Thyroid gland (tissue), 4 donors: Measurements from ENCODE around the gene COA7. TPM values are rescaled to one million over a fixed set of nuclear protein-coding genes. Genes with fewer than 3 reads are reported as not detected.
A peak's percentile ranks its signal among the peaks of the same experiment; 100 is the strongest.

Experiments used
- DNase-seq, 2 donors: peaks; one replicate each; pipeline ENCODE4 v3.0.0-alpha.2; 2019
- H3K27ac ChIP-seq, 3 donors: fragments of 200-600 bp; sonication (generic); 1 replicate in 2 of 3; 2 replicates in 1 of 3; pipeline ENCODE4 v1.5.1; 2016 to 2019; ENCODE audit warnings: mild to moderate bottlenecking in 1 of 3, moderate library complexity in 1 of 3
- H3K27me3 ChIP-seq: fragments of 200-600 bp; sonication (generic); one replicate; pipeline ENCODE4 v1.5.1; 2019
- H3K36me3 ChIP-seq, 2 donors: fragments of 200-600 bp; sonication (generic); one replicate each; pipeline ENCODE4 v1.5.1; 2016 to 2019
- H3K4me1 ChIP-seq, 2 donors: fragments of 200-600 bp; sonication (generic); one replicate each; pipeline ENCODE4 v1.5.1; 2017 to 2019
- H3K4me3 ChIP-seq, 3 donors: fragments of 200-600 bp; sonication (generic); replicated peaks in 1 of 3; 1 replicate in 2 of 3; 2 replicates in 1 of 3; pipeline ENCODE4 v1.5.1; 2016; ENCODE audit warnings: mild to moderate bottlenecking in 1 of 3
- H3K9me3 ChIP-seq: fragments of 200-600 bp; sonication (generic); one replicate; pipeline ENCODE4 v1.5.1; 2017
- CTCF ChIP-seq, 6 experiments: fragments of 200-600 bp in 3 of 6; fragments of 450-650 bp in 3 of 6; sonication (generic) in 3 of 6; IDR thresholded peaks; one replicate each; pipeline ENCODE4 v1.5.1; 2016 to 2019; ENCODE audit warnings: antibody characterized with exemption in 6 of 6, mild to moderate bottlenecking in 2 of 6, inconsistent platforms in 1 of 6, moderate library complexity in 1 of 6
- POLR2A ChIP-seq, 2 donors: fragments of 450-650 bp; IDR thresholded peaks; one replicate each; pipeline ENCODE4 v1.6.1; 2017; ENCODE audit warnings: antibody characterized with exemption in 2 of 2, mild to moderate bottlenecking in 2 of 2, moderate library complexity in 1 of 2
- WGBS, 2 donors: methylation state at CpG; one replicate each; pipeline ENCODE4 v1.1.5; 2017; 5-methylcytosine and 5-hydroxymethylcytosine counted together
- intact Hi-C: fragments of 100-400 bp; cut with DNase I; formaldehyde crosslinking; loops from one replicate; pipeline ENCODE4 v1.15.1; 2023
- total RNA-seq, 4 donors: library from RNA; depleted of rRNA; stranded (reverse); fragments of >200 nt; gene quantifications; one replicate each; pipeline ENCODE4 v1.2.3, GENCODE V29; 2016

Gene COA7
- total RNA-seq, 4 donors from 2014 or later: 10.6 to 14.7 (median 11.5) TPM

- intact Hi-C loops: no loop called here
- 98 to 100% methylated on average over 1 of the region's 1 CpG for WGBS, 2 donors
- no peak overlapping the region for H3K4me3 ChIP-seq
- TF ChIP-seq POLR2A (IDR thresholded peaks at IDR 0.05) (no peak), CTCF (IDR thresholded peaks at IDR 0.05) (no peak)
- no peaks in the 10 kb centered on the region for H3K9me3 ChIP-seq
- DNase-seq: no peak
- H3K4me1 ChIP-seq: no peaks in the 10 kb centered on the region
- H3K27me3 ChIP-seq: no peaks in the 10 kb centered on the region
- H3K36me3 ChIP-seq: no peaks in the 10 kb centered on the region
- H3K27ac ChIP-seq: no peak overlapping the region
Measured at GRCh38 chr1:52669696-52670095, 28.5 kb downstream of the COA7 start.

- Histone ChIP-seq H3K27me3 (no peaks in the 10 kb centered on the region), H3K9me3 (no peaks in the 10 kb centered on the region), H3K4me1 (no peaks in the 10 kb centered on the region), H3K4me3 (no peak overlapping the region), H3K27ac (no peak overlapping the region), H3K36me3 (no peaks in the 10 kb centered on the region)
- 97% methylated on average over 2 of the region's 2 CpGs for WGBS, 2 donors
- DNase-seq: no peak
- no peak for TF ChIP-seq CTCF (IDR thresholded peaks at IDR 0.05)
- no peak for TF ChIP-seq POLR2A (IDR thresholded peaks at IDR 0.05)
- intact Hi-C loops: no loop called here
Measured at GRCh38 chr1:52668711-52669110, 29.4 kb downstream of the COA7 start.

- no peak overlapping the region for H3K4me3 ChIP-seq
- peaks cover 2 to 5% of the 10 kb centered on the region in 2 donors for H3K4me1 ChIP-seq
- H3K27me3 ChIP-seq: no peaks in the 10 kb centered on the region
- intact Hi-C loops: no loop called here
- H3K36me3 ChIP-seq: no peaks in the 10 kb centered on the region
- 86 to 92% methylated on average over 3 of the region's 3 CpGs for WGBS, 2 donors
- DNase-seq: no peak
- TF ChIP-seq CTCF (IDR thresholded peaks at IDR 0.05): no peak
- no peak for TF ChIP-seq POLR2A (IDR thresholded peaks at IDR 0.05)
- H3K27ac ChIP-seq: no peak overlapping the region
- H3K9me3 ChIP-seq: no peaks in the 10 kb centered on the region
Measured at GRCh38 chr1:52667984-52668383, 30.2 kb downstream of the COA7 start.

GRCh38 chr1:52667290-52667689, 30.9 kb downstream of the COA7 start:
- no peaks in the 10 kb centered on the region for H3K36me3 ChIP-seq
- H3K9me3 ChIP-seq: no peaks in the 10 kb centered on the region
- H3K4me3 ChIP-seq: no peak overlapping the region
- intact Hi-C loops: no loop called here
- no peaks in the 10 kb centered on the region for H3K27me3 ChIP-seq
- peaks cover 4 to 7% of the 10 kb centered on the region in 2 donors for H3K4me1 ChIP-seq
- WGBS, 2 donors: 92% methylated on average over 5 of the region's 5 CpGs
- no peak for DNase-seq
- TF ChIP-seq CTCF (IDR thresholded peaks at IDR 0.05) (no peak), POLR2A (IDR thresholded peaks at IDR 0.05) (no peak)
- H3K27ac ChIP-seq: no peak overlapping the region

GRCh38 chr1:52665006-52665941, 32.9 kb downstream of the COA7 start:
- Histone ChIP-seq H3K4me1 (peaks cover 4 to 7% of the 10 kb centered on the region in 2 donors), H3K36me3 (no peaks in the 10 kb centered on the region), H3K9me3 (no peaks in the 10 kb centered on the region), H3K4me3 (no peak overlapping the region), H3K27me3 (no peaks in the 10 kb centered on the region), H3K27ac (no peak overlapping the region)
- WGBS, 2 donors: 91 to 94% methylated on average over 8 of the region's 8 CpGs
- TF ChIP-seq CTCF (IDR thresholded peaks at IDR 0.05) (no peak), POLR2A (IDR thresholded peaks at IDR 0.05) (no peak)
- peak in 1 of 2 donors; percentile 44 for DNase-seq
- intact Hi-C loops: no loop called here
